Choroid plexus epithelial cell (primary cell): Measurements from ENCODE around the gene RIN3.

Experiments
- DNase-seq: peaks from one replicate; pipeline ENCODE4 v3.0.0-alpha.2; 2010; ENCODE audit warnings: low read depth
- H3K4me3 ChIP-seq: 2 replicates; pipeline ENCODE4 v1.5.1; 2011; ENCODE audit warnings: low read depth, mild to moderate bottlenecking, control low read depth, low read length, moderate library complexity
- CTCF ChIP-seq: conservative IDR thresholded peaks from 2 replicates; pipeline ENCODE4 v1.5.1; 2011; ENCODE audit warnings: low read depth, mild to moderate bottlenecking, control low read depth, inconsistent platforms, low read length, moderate library complexity

The RIN3 gene

GRCh38 chr14:92658684-92659083 lies 145.1 kb downstream of the RIN3 start:
- no peak overlapping the region for H3K4me3 ChIP-seq
- no peak for TF ChIP-seq CTCF
- no peak for DNase-seq

- no peak overlapping the region for H3K4me3 ChIP-seq
- DNase-seq = peak; percentile 68
- no peak for TF ChIP-seq CTCF
These were observed 146.4 kb downstream of the RIN3 start for GRCh38 chr14:92659765-92660561.

GRCh38 chr14:92660571-92660970 lies 147.0 kb downstream of the RIN3 start:
- DNase-seq = no peak
- no peak for TF ChIP-seq CTCF
- no peak overlapping the region for H3K4me3 ChIP-seq

GRCh38 chr14:92663049-92663448 lies 149.5 kb downstream of the RIN3 start:
- no peak overlapping the region for H3K4me3 ChIP-seq
- no peak for TF ChIP-seq CTCF
- DNase-seq = no peak

- H3K4me3 ChIP-seq = no peak overlapping the region
- DNase-seq = no peak
- TF ChIP-seq CTCF = no peak
These were observed 152.1 kb downstream of the RIN3 start for GRCh38 chr14:92665661-92666110.

GRCh38 chr14:92666251-92666650 lies 152.7 kb downstream of the RIN3 start:
- no peak for DNase-seq
- no peak for TF ChIP-seq CTCF
- H3K4me3 ChIP-seq = no peak overlapping the region
